Measurements from ENCODE around the gene AUTS2.

AUTS2 gene

GRCh38 chr7:69825113-69825972, 227.1 kb downstream of the AUTS2 start:
- peak; percentile 85 for DNase-seq

GRCh38 chr7:69826283-69826682, 228.0 kb downstream of the AUTS2 start:
- no peak for DNase-seq

- DNase-seq = no peak
Observed at GRCh38 chr7:69827140-69827539, 228.9 kb downstream of the AUTS2 start.

- peak; percentile 28 for DNase-seq
Observed at GRCh38 chr7:69827558-69827957, 229.3 kb downstream of the AUTS2 start.

- DNase-seq = no peak
Observed at GRCh38 chr7:69832356-69832755, 234.1 kb downstream of the AUTS2 start.

GRCh38 chr7:69833964-69834363, 235.7 kb downstream of the AUTS2 start:
- peak; percentile 36 for DNase-seq

- DNase-seq = no peak
Observed at GRCh38 chr7:69836702-69837101, 238.4 kb downstream of the AUTS2 start.

GRCh38 chr7:69837387-69838068, 239.3 kb downstream of the AUTS2 start:
- DNase-seq = peak; percentile 99

- no peak for DNase-seq
Observed at GRCh38 chr7:69839782-69840181, 241.5 kb downstream of the AUTS2 start.

- DNase-seq = no peak
Observed at GRCh38 chr7:69840248-69840647, 242.0 kb downstream of the AUTS2 start.

GRCh38 chr7:69843653-69844052, 245.4 kb downstream of the AUTS2 start:
- DNase-seq = no peak

- DNase-seq = no peak
Observed at GRCh38 chr7:69844264-69844868, 246.1 kb downstream of the AUTS2 start.

- peak; percentile 35 for DNase-seq
Observed at GRCh38 chr7:69845721-69846495, 247.6 kb downstream of the AUTS2 start.

- peak; percentile 51 for DNase-seq
Observed at GRCh38 chr7:69847921-69848612, 249.8 kb downstream of the AUTS2 start.

GRCh38 chr7:69849268-69849667, 251.0 kb downstream of the AUTS2 start:
- no peak for DNase-seq

GRCh38 chr7:69857014-69857413, 258.7 kb downstream of the AUTS2 start:
- DNase-seq = no peak

GRCh38 chr7:69858471-69858870, 260.2 kb downstream of the AUTS2 start:
- DNase-seq = no peak

GRCh38 chr7:69859342-69859741, 261.1 kb downstream of the AUTS2 start:
- DNase-seq = no peak

GRCh38 chr7:69860486-69860885, 262.2 kb downstream of the AUTS2 start:
- no peak for DNase-seq

GRCh38 chr7:69860941-69861622, 262.8 kb downstream of the AUTS2 start:
- no peak for DNase-seq

- DNase-seq = no peak
Observed at GRCh38 chr7:69862413-69863064, 264.3 kb downstream of the AUTS2 start.

Data from NCI-H1092 treated with DMSO at 0.1 percent for 48 hours (cell line).